ENCODE measurements around the gene MEGF9.
"Not testable (repeated sequence)": the region's sequence is repeated elsewhere in the genome, so short reads cannot be mapped to it uniquely, and the experiment has no call there.

The MEGF9 gene

GRCh38 chr9:120655005-120655622 is 59.2 kb downstream of the MEGF9 start:
- DNase-seq (ENCODE audit: low read depth in 2 of 2): no peak

GRCh38 chr9:120654272-120654671 is 60.0 kb downstream of the MEGF9 start:
- DNase-seq (ENCODE audit: low read depth in 2 of 2): no peak

GRCh38 chr9:120653762-120654161 is 60.5 kb downstream of the MEGF9 start:
- DNase-seq (ENCODE audit: low read depth in 2 of 2): no peak

- DNase-seq (ENCODE audit: low read depth in 2 of 2): no peak
These were observed 61.3 kb downstream of the MEGF9 start for GRCh38 chr9:120652934-120653333.

- no peak for DNase-seq (ENCODE audit: low read depth in 2 of 2)
These were observed 63.9 kb downstream of the MEGF9 start for GRCh38 chr9:120650352-120650751.

GRCh38 chr9:120648581-120649197 is 65.6 kb downstream of the MEGF9 start:
- no peak for DNase-seq (ENCODE audit: low read depth in 2 of 2)

- DNase-seq (ENCODE audit: low read depth in 2 of 2): no peak
These were observed 67.3 kb downstream of the MEGF9 start for GRCh38 chr9:120646948-120647347.

GRCh38 chr9:120645760-120646159 is 68.5 kb downstream of the MEGF9 start:
- no peak for DNase-seq (ENCODE audit: low read depth in 2 of 2)

- DNase-seq (ENCODE audit: low read depth in 2 of 2): no peak
These were observed 71.2 kb downstream of the MEGF9 start for GRCh38 chr9:120643061-120643460.

- DNase-seq (ENCODE audit: low read depth in 2 of 2): no peak
These were observed 72.0 kb downstream of the MEGF9 start for GRCh38 chr9:120642129-120642770.

GRCh38 chr9:120640874-120641273 is 73.4 kb downstream of the MEGF9 start:
- not testable (repeated sequence) for DNase-seq (ENCODE audit: low read depth in 2 of 2)

GRCh38 chr9:120640380-120640779 is 73.9 kb downstream of the MEGF9 start:
- no peak for DNase-seq (ENCODE audit: low read depth in 2 of 2)

- no peak for DNase-seq (ENCODE audit: low read depth in 2 of 2)
These were observed 76.4 kb downstream of the MEGF9 start for GRCh38 chr9:120637919-120638318.

GRCh38 chr9:120636194-120636957 is 77.9 kb downstream of the MEGF9 start:
- DNase-seq (ENCODE audit: low read depth in 2 of 2): no peak

GRCh38 chr9:120635011-120635410 is 79.3 kb downstream of the MEGF9 start:
- DNase-seq (ENCODE audit: low read depth in 2 of 2): no peak

- no peak for DNase-seq (ENCODE audit: low read depth in 2 of 2)
These were observed 83.9 kb downstream of the MEGF9 start for GRCh38 chr9:120630333-120630732.

- not testable (repeated sequence) for DNase-seq (ENCODE audit: low read depth in 2 of 2)
These were observed 85.3 kb downstream of the MEGF9 start for GRCh38 chr9:120628925-120629497.

- no peak for DNase-seq (ENCODE audit: low read depth in 2 of 2)
These were observed 85.9 kb downstream of the MEGF9 start for GRCh38 chr9:120628207-120628924.

GRCh38 chr9:120627073-120627472 is 87.2 kb downstream of the MEGF9 start:
- no peak for DNase-seq (ENCODE audit: low read depth in 2 of 2)

GRCh38 chr9:120626512-120626911 is 87.8 kb downstream of the MEGF9 start:
- DNase-seq (ENCODE audit: low read depth in 2 of 2): no peak

- DNase-seq (ENCODE audit: low read depth in 2 of 2): no peak
These were observed 89.0 kb downstream of the MEGF9 start for GRCh38 chr9:120625222-120625621.

All from stimulated activated CD8-positive, alpha-beta memory T cell treated with anti-CD3 and anti-CD28 coated beads, Interleukin-7, amount 100 ng/mL, for 1 hour (primary cell).